OCI-LY1 (cell line): ENCODE results near the gene OVOL3.

Experiments
- H2AFZ ChIP-seq: fragments of 200-600 bp; sonication (generic), shearing (Covaris generic); 2 replicates; pipeline ENCODE4 v1.6.0; 2014; ENCODE audit warnings: antibody characterized with exemption, mild to moderate bottlenecking, low read length
- H3F3A ChIP-seq: fragments of 200-600 bp; sonication (generic), shearing (Covaris generic); 2 replicates; pipeline ENCODE4 v1.6.0; 2014; ENCODE audit warnings: mild to moderate bottlenecking, antibody characterized with exemption, low read length, moderate library complexity; ENCODE audit not compliant: insufficient read depth
- H3K27ac ChIP-seq: fragments of 200-600 bp; sonication (generic); 2 replicates; pipeline ENCODE4 v1.5.1; 2014; ENCODE audit warnings: low read length, mixed run types, mild to moderate bottlenecking, low read depth; ENCODE audit not compliant: poor library complexity, severe bottlenecking
- H3K27me3 ChIP-seq: fragments of 200-600 bp; sonication (generic); 2 replicates; pipeline ENCODE4 v1.6.0; 2014; ENCODE audit warnings: antibody characterized with exemption, mild to moderate bottlenecking, low read length, moderate library complexity; ENCODE audit not compliant: insufficient read depth
- H3K36me3 ChIP-seq: fragments of 200-600 bp; sonication (generic); 2 replicates; pipeline ENCODE4 v1.6.1; 2014; ENCODE audit warnings: mild to moderate bottlenecking, antibody characterized with exemption, low read length, moderate library complexity, mixed read lengths; ENCODE audit not compliant: insufficient read depth
- H3K4me1 ChIP-seq: fragments of 200-600 bp; sonication (generic); 2 replicates; pipeline ENCODE4 v1.5.1; 2014; ENCODE audit warnings: mild to moderate bottlenecking, low read length, moderate library complexity; ENCODE audit not compliant: insufficient read depth, severe bottlenecking
- H3K4me2 ChIP-seq: fragments of 200-600 bp; sonication (generic), shearing (Covaris generic); 2 replicates; pipeline ENCODE4 v1.6.1; 2014; ENCODE audit warnings: low read length
- H3K4me3 ChIP-seq: fragments of 200-600 bp; sonication (generic); 2 replicates; pipeline ENCODE4 v1.5.1; 2014; ENCODE audit warnings: low read length, low read depth, mild to moderate bottlenecking, mixed read lengths; ENCODE audit not compliant: poor library complexity, severe bottlenecking
- H3K79me2 ChIP-seq: fragments of 200-600 bp; shearing (Covaris generic); 2 replicates; pipeline ENCODE4 v1.6.1; 2016; ENCODE audit warnings: mixed run types, low read length, mixed read lengths; ENCODE audit not compliant: insufficient read depth
- H3K9ac ChIP-seq: fragments of 200-600 bp; sonication (generic), shearing (Covaris generic); 2 replicates; pipeline ENCODE4 v1.6.1; 2014; ENCODE audit warnings: mild to moderate bottlenecking, low read length, mixed read lengths
- H3K9me2 ChIP-seq: fragments of 200-600 bp; sonication (generic), shearing (Covaris generic); 2 replicates; pipeline ENCODE4 v1.6.1; 2014; ENCODE audit warnings: low read depth, mild to moderate bottlenecking, low read length, mixed read lengths
- H3K9me3 ChIP-seq: fragments of 200-600 bp; shearing (Covaris generic); 2 replicates; pipeline ENCODE4 v1.6.1; 2014; ENCODE audit warnings: low read length, mixed read lengths
- H4K20me1 ChIP-seq: fragments of 200-600 bp; sonication (generic), shearing (Covaris generic); 2 replicates; pipeline ENCODE4 v1.6.0; 2016; ENCODE audit warnings: mild to moderate bottlenecking, low read length; ENCODE audit not compliant: insufficient read depth
- EZH2 ChIP-seq: fragments of 200-600 bp; sonication (generic), shearing (Covaris generic); IDR thresholded peaks from 2 replicates; pipeline ENCODE4 v1.8.0; 2017; ENCODE audit warnings: borderline replicate concordance, mixed run types, mild to moderate bottlenecking, antibody characterized with exemption, low read length, moderate library complexity, mixed read lengths
- TF ChIP-seq, protein P1 (sequence below): fragments of 200-600 bp; sonication (generic), shearing (Covaris generic); IDR thresholded peaks from 2 replicates; pipeline ENCODE4 v1.5.1; 2017; ENCODE audit warnings: mild to moderate bottlenecking, antibody characterized with exemption, low read length, moderate library complexity, mixed read lengths

Gene OVOL3

DNA sequence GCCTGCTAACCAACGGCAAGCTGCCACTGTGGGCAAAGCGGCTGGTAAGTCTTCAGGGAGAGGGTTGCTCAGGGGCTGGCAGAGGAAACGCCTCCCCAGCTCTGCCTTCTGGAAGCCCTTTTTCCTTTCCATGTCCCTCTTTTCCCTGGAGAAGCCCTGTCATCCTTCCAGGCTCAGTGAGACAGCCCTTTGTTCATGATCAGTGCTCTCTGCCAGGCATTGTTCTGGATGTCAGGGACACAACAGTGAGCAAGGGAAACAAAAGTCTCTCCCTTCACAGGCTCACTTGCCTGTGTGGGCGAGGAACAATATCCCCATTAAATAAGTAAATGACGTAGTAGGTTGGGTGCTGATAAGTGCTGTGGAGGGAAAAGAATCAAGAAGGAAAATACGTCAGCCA, 13.9 kb upstream of the OVOL3 start:
- no peaks in the 10 kb centered on the region for H3F3A ChIP-seq
- H3K79me2 ChIP-seq = no peaks in the 10 kb centered on the region
- H3K27me3 ChIP-seq = no peaks in the 10 kb centered on the region
- H4K20me1 ChIP-seq = no peaks in the 10 kb centered on the region
- H3K4me2 ChIP-seq = no peak overlapping the region
- TF ChIP-seq, protein P1, sequence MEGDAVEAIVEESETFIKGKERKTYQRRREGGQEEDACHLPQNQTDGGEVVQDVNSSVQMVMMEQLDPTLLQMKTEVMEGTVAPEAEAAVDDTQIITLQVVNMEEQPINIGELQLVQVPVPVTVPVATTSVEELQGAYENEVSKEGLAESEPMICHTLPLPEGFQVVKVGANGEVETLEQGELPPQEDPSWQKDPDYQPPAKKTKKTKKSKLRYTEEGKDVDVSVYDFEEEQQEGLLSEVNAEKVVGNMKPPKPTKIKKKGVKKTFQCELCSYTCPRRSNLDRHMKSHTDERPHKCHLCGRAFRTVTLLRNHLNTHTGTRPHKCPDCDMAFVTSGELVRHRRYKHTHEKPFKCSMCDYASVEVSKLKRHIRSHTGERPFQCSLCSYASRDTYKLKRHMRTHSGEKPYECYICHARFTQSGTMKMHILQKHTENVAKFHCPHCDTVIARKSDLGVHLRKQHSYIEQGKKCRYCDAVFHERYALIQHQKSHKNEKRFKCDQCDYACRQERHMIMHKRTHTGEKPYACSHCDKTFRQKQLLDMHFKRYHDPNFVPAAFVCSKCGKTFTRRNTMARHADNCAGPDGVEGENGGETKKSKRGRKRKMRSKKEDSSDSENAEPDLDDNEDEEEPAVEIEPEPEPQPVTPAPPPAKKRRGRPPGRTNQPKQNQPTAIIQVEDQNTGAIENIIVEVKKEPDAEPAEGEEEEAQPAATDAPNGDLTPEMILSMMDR = no peak
- TF ChIP-seq EZH2 = no peak
- H2AFZ ChIP-seq = no peak overlapping the region
- H3K4me1 ChIP-seq = no peaks in the 10 kb centered on the region
- H3K36me3 ChIP-seq = peaks cover 85% of the 10 kb centered on the region
- no peaks in the 10 kb centered on the region for H3K9me3 ChIP-seq
- no peak overlapping the region for H3K4me3 ChIP-seq
- H3K9ac ChIP-seq = no peak overlapping the region
- no peaks in the 10 kb centered on the region for H3K9me2 ChIP-seq
- no peak overlapping the region for H3K27ac ChIP-seq

GRCh38 chr19:36099166-36099785, 11.7 kb upstream of the OVOL3 start:
- no peak overlapping the region for H3K4me3 ChIP-seq
- H3K27me3 ChIP-seq = no peaks in the 10 kb centered on the region
- H3K9ac ChIP-seq = no peak overlapping the region
- H3K4me1 ChIP-seq = no peaks in the 10 kb centered on the region
- H3K9me3 ChIP-seq = no peaks in the 10 kb centered on the region
- no peak overlapping the region for H2AFZ ChIP-seq
- H3K36me3 ChIP-seq = peaks cover 85% of the 10 kb centered on the region
- no peaks in the 10 kb centered on the region for H3F3A ChIP-seq
- no peak overlapping the region for H3K27ac ChIP-seq
- no peaks in the 10 kb centered on the region for H3K79me2 ChIP-seq
- TF ChIP-seq, protein P1 = no peak
- no peak for TF ChIP-seq EZH2
- no peaks in the 10 kb centered on the region for H3K9me2 ChIP-seq
- no peaks in the 10 kb centered on the region for H4K20me1 ChIP-seq
- no peak overlapping the region for H3K4me2 ChIP-seq

GRCh38 chr19:36100476-36100875, 10.5 kb upstream of the OVOL3 start:
- no peaks in the 10 kb centered on the region for H3K4me1 ChIP-seq
- no peaks in the 10 kb centered on the region for H3K9me3 ChIP-seq
- H3K79me2 ChIP-seq = no peaks in the 10 kb centered on the region
- H3K4me2 ChIP-seq = no peak overlapping the region
- no peaks in the 10 kb centered on the region for H3K27me3 ChIP-seq
- no peak overlapping the region for H3K4me3 ChIP-seq
- H3K27ac ChIP-seq = no peak overlapping the region
- no peak overlapping the region for H3K9ac ChIP-seq
- H2AFZ ChIP-seq = no peak overlapping the region
- no peaks in the 10 kb centered on the region for H3K9me2 ChIP-seq
- no peak for TF ChIP-seq EZH2
- no peaks in the 10 kb centered on the region for H4K20me1 ChIP-seq
- H3K36me3 ChIP-seq = peaks cover 88% of the 10 kb centered on the region
- no peaks in the 10 kb centered on the region for H3F3A ChIP-seq
